RWPE2 (cell line): ENCODE results near the gene SLC12A8.

Source experiments
- ATAC-seq: fragments of 200-7000 bp; cut with Tn5 transposase; 3 replicates; pipeline ENCODE4 v1.9.1; 2021; ENCODE audit warnings: low read depth
- DNase-seq: peaks from one replicate; pipeline ENCODE4 v3.0.0-alpha.2; 2020; ENCODE audit warnings: low spot score
- H3K27ac ChIP-seq: fragments of 450-650 bp; 2 replicates; pipeline ENCODE4 v1.5.1; 2017; ENCODE audit warnings: mild to moderate bottlenecking; ENCODE audit not compliant: poor library complexity, severe bottlenecking
- H3K27me3 ChIP-seq: fragments of 250-450 bp; sonication (Bioruptor Pico); 2 replicates; pipeline ENCODE4 v1.5.1; 2021; ENCODE audit warnings: mild to moderate bottlenecking, moderate library complexity; ENCODE audit not compliant: insufficient read depth, poor library complexity, severe bottlenecking
- H3K36me3 ChIP-seq: fragments of 250-450 bp; sonication (Bioruptor Pico); 2 replicates; pipeline ENCODE4 v1.5.1; 2020; ENCODE audit warnings: low read depth, mild to moderate bottlenecking, moderate library complexity
- H3K4me1 ChIP-seq: fragments of 250-450 bp; sonication (Bioruptor Pico); 2 replicates; pipeline ENCODE4 v1.5.1; 2021; ENCODE audit warnings: mild to moderate bottlenecking, moderate library complexity; ENCODE audit not compliant: insufficient read depth, poor library complexity, severe bottlenecking
- H3K4me3 ChIP-seq: fragments of 250-450 bp; sonication (Bioruptor Pico); 2 replicates; pipeline ENCODE4 v1.5.1; 2021; ENCODE audit warnings: mild to moderate bottlenecking, moderate library complexity; ENCODE audit not compliant: severe bottlenecking
- H3K9me3 ChIP-seq: fragments of 250-450 bp; sonication (Bioruptor Pico); 2 replicates; pipeline ENCODE4 v1.5.1; 2021; ENCODE audit warnings: mild to moderate bottlenecking, moderate library complexity; ENCODE audit not compliant: severe bottlenecking
- TF ChIP-seq, protein P1 (sequence below): fragments of 450-650 bp; IDR thresholded peaks from one replicate; pipeline ENCODE4 v1.5.1; 2017; ENCODE audit warnings: mild to moderate bottlenecking, moderate library complexity; ENCODE audit not compliant: poor library complexity, severe bottlenecking

Gene SLC12A8

DNA sequence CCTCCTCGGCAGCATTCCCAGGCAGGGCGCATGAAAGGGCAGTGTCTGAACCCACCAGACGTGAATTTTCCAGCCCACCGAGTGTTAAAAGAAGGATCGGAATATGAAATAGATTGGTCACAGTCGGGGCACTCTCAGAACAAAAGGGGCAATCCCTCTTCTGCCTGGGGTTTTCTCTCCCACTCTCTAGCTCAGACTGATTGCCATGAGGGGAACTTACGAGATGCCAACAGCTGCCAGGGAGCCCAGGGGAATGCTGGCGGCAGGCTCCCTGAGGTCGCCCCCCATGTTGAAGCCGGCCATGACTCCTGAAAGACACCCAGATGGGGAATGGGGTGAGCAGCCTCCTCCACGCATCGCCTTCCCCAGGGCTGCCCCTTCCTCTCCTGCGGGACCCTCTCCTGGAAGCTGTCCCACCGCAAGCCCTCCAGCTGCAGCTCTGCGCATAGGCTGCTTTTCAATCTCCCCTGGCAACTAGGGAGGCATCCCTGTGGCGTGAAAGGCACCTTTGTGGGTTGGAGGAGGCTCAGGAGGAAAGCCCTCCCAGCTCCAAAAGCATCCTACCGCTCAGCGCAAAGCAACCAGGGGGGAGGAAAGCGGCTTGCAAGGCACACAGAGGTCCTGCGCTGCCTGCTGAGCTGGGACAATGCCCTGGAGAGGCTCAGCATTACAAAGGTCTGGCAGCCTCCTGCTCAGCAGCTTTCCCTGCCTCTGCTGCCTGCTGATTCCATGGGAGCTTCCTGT lies 92.0 kb downstream of the SLC12A8 start:
- Histone ChIP-seq H3K4me3 (no peak overlapping the region), H3K9me3 (no peaks in the 10 kb centered on the region), H3K36me3 (no peaks in the 10 kb centered on the region), H3K27me3 (no peaks in the 10 kb centered on the region), H3K27ac (no peak overlapping the region), H3K4me1 (peaks cover 16% of the 10 kb centered on the region)
- TF ChIP-seq, protein P1, sequence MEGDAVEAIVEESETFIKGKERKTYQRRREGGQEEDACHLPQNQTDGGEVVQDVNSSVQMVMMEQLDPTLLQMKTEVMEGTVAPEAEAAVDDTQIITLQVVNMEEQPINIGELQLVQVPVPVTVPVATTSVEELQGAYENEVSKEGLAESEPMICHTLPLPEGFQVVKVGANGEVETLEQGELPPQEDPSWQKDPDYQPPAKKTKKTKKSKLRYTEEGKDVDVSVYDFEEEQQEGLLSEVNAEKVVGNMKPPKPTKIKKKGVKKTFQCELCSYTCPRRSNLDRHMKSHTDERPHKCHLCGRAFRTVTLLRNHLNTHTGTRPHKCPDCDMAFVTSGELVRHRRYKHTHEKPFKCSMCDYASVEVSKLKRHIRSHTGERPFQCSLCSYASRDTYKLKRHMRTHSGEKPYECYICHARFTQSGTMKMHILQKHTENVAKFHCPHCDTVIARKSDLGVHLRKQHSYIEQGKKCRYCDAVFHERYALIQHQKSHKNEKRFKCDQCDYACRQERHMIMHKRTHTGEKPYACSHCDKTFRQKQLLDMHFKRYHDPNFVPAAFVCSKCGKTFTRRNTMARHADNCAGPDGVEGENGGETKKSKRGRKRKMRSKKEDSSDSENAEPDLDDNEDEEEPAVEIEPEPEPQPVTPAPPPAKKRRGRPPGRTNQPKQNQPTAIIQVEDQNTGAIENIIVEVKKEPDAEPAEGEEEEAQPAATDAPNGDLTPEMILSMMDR, result no peak
- ATAC-seq (no peak), DNase-seq (no peak)

DNA sequence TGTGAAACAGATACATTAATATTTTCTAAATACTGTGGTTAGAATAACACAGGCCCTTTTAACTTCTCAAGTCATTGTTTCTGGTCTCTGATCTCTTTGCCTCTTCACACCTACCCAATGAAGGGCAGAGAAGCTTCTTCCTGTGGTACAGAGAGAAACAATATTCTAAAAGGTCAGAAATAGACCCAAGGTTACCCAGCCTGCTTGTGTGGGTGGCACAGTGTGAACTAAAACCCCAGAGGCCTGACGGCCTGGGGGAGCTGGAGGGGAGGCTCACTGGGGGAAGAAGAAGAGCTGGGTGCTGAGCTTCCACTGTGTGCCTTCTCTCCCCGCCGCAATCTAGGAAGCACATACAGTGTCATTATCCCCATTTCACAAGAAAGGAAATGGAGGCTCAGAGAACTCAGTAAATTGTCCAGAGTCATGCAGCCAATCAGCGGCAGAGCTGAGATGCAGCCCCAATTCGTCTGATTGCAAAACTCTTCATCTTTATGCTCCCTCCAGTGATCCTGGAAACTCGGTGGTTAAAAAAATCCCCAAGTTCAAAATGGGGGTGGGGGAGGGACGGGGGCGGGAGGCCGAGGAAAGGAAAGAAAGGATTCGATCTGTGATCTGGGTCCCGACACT lies 92.7 kb downstream of the SLC12A8 start:
- no peak for ATAC-seq

DNA sequence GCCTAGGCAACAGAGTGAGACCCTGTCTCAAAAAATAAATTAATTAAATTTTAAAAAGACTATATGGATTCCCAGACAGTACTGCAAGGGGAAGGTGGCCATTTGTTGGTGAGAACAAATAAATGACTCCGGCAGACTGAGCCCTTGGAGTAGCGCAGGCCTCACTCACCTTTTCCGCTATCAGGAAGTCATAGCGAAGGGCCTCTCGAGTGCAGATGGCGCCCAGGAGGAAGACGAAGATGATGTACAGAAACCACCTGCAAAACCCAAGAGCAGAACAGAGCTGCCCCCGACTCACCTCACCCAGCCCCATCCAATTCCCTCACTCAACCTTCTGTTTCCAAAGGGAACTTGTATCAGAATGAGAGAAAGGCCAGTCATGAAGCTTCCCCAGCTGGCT lies 93.9 kb downstream of the SLC12A8 start:
- Histone ChIP-seq H3K9me3 (no peaks in the 10 kb centered on the region), H3K27me3 (no peaks in the 10 kb centered on the region), H3K27ac (no peak overlapping the region), H3K36me3 (no peaks in the 10 kb centered on the region), H3K4me3 (no peak overlapping the region), H3K4me1 (peaks cover 12% of the 10 kb centered on the region)
- TF ChIP-seq, protein P1, result no peak
- no peak for DNase-seq
- no peak for ATAC-seq

More for the DNA sequence above, 92.7 kb downstream of the SLC12A8 start:
- Histone ChIP-seq H3K27me3 (no peaks in the 10 kb centered on the region), H3K27ac (no peak overlapping the region), H3K36me3 (no peaks in the 10 kb centered on the region), H3K9me3 (no peaks in the 10 kb centered on the region), H3K4me3 (no peak overlapping the region), H3K4me1 (peaks cover 12% of the 10 kb centered on the region)
- TF ChIP-seq, protein P1, result no peak
- DNase-seq, result no peak

DNA sequence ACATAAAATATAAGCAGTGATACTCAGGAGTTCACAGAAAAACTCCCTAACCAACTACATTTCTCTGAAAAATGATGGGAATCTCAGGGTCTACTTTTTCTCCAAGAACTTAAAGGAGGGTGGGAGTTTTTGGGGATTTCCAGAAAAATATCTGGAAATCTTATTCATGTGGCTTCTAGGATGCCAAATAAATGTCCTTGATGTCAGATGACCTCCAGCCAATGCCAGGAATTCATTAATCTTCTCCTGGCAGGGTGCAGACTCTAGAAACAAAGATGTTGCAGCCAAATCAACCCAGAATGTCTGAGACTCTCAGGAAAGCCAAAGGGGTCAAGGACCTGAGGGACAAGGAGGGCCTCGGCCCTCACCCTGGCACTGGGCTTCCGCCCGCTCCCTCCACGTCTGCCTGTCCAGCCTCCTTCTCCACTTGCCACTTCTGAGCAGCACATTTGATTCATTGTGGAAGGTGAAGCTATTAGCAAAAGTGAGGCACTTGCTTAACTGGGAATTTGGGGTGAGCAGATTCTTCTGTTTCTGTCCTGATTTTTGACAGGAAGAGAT lies 94.8 kb downstream of the SLC12A8 start:
- no peaks in the 10 kb centered on the region for H3K9me3 ChIP-seq
- DNase-seq (no peak), ATAC-seq (no peak)
- no peaks in the 10 kb centered on the region for H3K27me3 ChIP-seq
- TF ChIP-seq, protein P1, result no peak
- peak overlapping the region; percentile 58 for H3K27ac ChIP-seq
- H3K4me1 ChIP-seq, result peaks cover 12% of the 10 kb centered on the region
- H3K36me3 ChIP-seq, result no peaks in the 10 kb centered on the region
- H3K4me3 ChIP-seq, result no peak overlapping the region
